H9 (cell line): ENCODE results near the gene DHCR24. TPM values are rescaled to one million over a fixed set of nuclear protein-coding genes. Genes with fewer than 3 reads are reported as not detected.

Source experiments
- DNase-seq: peaks from one replicate; pipeline ENCODE4 v3.0.0-alpha.2; 2017
- H2AFZ ChIP-seq: one replicate; pipeline ENCODE4 v1.6.1; 2013; ENCODE audit warnings: mild to moderate bottlenecking, low read length, control low read depth, moderate library complexity
- H2AK5ac ChIP-seq: 2 replicates; pipeline ENCODE4 v1.6.1; 2013; ENCODE audit warnings: low read length, control low read depth, mixed read lengths; ENCODE audit not compliant: insufficient read length
- H2BK120ac ChIP-seq: one replicate; pipeline ENCODE4 v1.6.1; 2013; ENCODE audit warnings: low read depth, mild to moderate bottlenecking, low read length, control low read depth, inconsistent platforms; ENCODE audit not compliant: poor library complexity, severe bottlenecking
- H2BK12ac ChIP-seq: 2 replicates; pipeline ENCODE4 v1.6.1; 2013; ENCODE audit warnings: low read length, control low read depth, mixed read lengths, low read depth; ENCODE audit not compliant: insufficient read length
- H2BK15ac ChIP-seq: 2 replicates; pipeline ENCODE4 v1.6.1; 2013; ENCODE audit warnings: low read depth, low read length, control low read depth
- H2BK20ac ChIP-seq: one replicate; pipeline ENCODE4 v1.6.1; 2013; ENCODE audit warnings: low read depth, mild to moderate bottlenecking, low read length, control low read depth, inconsistent platforms; ENCODE audit not compliant: poor library complexity, severe bottlenecking
- H2BK5ac ChIP-seq: 2 replicates; pipeline ENCODE4 v1.6.1; 2013; ENCODE audit warnings: low read length, control low read depth, mixed read lengths; ENCODE audit not compliant: insufficient read length
- H3K14ac ChIP-seq: 2 replicates; pipeline ENCODE4 v1.6.1; 2013; ENCODE audit warnings: low read length, control low read depth; ENCODE audit not compliant: insufficient read depth
- H3K18ac ChIP-seq: 2 replicates; pipeline ENCODE4 v1.6.1; 2013; ENCODE audit warnings: low read depth, mild to moderate bottlenecking, mixed read lengths, low read length, control low read depth; ENCODE audit not compliant: insufficient read length
- H3K23ac ChIP-seq: 2 replicates; pipeline ENCODE4 v1.6.1; 2013; ENCODE audit warnings: low read length, control low read depth, mixed read lengths, low read depth; ENCODE audit not compliant: insufficient read length
- H3K23me2 ChIP-seq: 2 replicates; pipeline ENCODE4 v1.6.1; 2013; ENCODE audit warnings: low read depth, mild to moderate bottlenecking, mixed read lengths, low read length, control low read depth; ENCODE audit not compliant: insufficient read length, poor library complexity, severe bottlenecking
- H3K27ac ChIP-seq: 2 replicates; pipeline ENCODE4 v1.5.1; 2013; ENCODE audit warnings: low read length, control low read depth, mixed read lengths, low read depth; ENCODE audit not compliant: insufficient read length
- H3K27me3 ChIP-seq: 2 replicates; pipeline ENCODE4 v1.6.1; 2013; ENCODE audit warnings: low read length, control low read depth, inconsistent platforms; ENCODE audit not compliant: insufficient read depth
- H3K4ac ChIP-seq: 2 replicates; pipeline ENCODE4 v1.6.1; 2013; ENCODE audit warnings: low read depth, mild to moderate bottlenecking, control low read depth, inconsistent platforms, low read length, moderate library complexity
- H3K4me1 ChIP-seq: 2 replicates; pipeline ENCODE4 v1.6.1; 2013; ENCODE audit warnings: low read length, control low read depth, inconsistent platforms; ENCODE audit not compliant: insufficient read depth
- H3K4me2 ChIP-seq: 2 replicates; pipeline ENCODE4 v1.6.1; 2013; ENCODE audit warnings: low read length, control low read depth, mixed read lengths; ENCODE audit not compliant: insufficient read length, insufficient read depth
- H3K56ac ChIP-seq: 2 replicates; pipeline ENCODE4 v1.6.1; 2013; ENCODE audit warnings: low read depth, mild to moderate bottlenecking, mixed read lengths, low read length, control low read depth; ENCODE audit not compliant: insufficient read length
- H3K79me1 ChIP-seq: 2 replicates; pipeline ENCODE4 v1.6.1; 2013; ENCODE audit warnings: low read depth, mild to moderate bottlenecking, moderate library complexity, low read length, control low read depth, inconsistent platforms; ENCODE audit not compliant: insufficient read depth, poor library complexity, severe bottlenecking
- H3K79me2 ChIP-seq: 2 replicates; pipeline ENCODE4 v1.6.1; 2013; ENCODE audit warnings: low read length, control low read depth, inconsistent platforms; ENCODE audit not compliant: insufficient read depth
- H3K9ac ChIP-seq: 2 replicates; pipeline ENCODE4 v1.6.1; 2013; ENCODE audit warnings: low read length, control low read depth, mixed read lengths; ENCODE audit not compliant: insufficient read length; ENCODE audit errors: extremely low read depth
- H3K9me3 ChIP-seq: one replicate; pipeline ENCODE4 v1.6.1; 2013; ENCODE audit warnings: low read depth, low read length, inconsistent platforms; ENCODE audit not compliant: control insufficient read depth
- H3T11ph ChIP-seq: one replicate; pipeline ENCODE4 v1.6.1; 2013; ENCODE audit warnings: mild to moderate bottlenecking, low read length, control low read depth, inconsistent platforms
- H4K20me1 ChIP-seq: one replicate; pipeline ENCODE4 v1.6.1; 2013; ENCODE audit not compliant: control insufficient read depth, insufficient read length, insufficient read depth
- H4K5ac ChIP-seq: 2 replicates; pipeline ENCODE4 v1.6.1; 2013; ENCODE audit warnings: low read depth, mild to moderate bottlenecking, mixed read lengths, low read length, control low read depth; ENCODE audit not compliant: insufficient read length
- H4K8ac ChIP-seq: replicated peaks from 2 replicates; pipeline ENCODE4 v1.6.1; 2013; ENCODE audit warnings: low read length, control low read depth, mixed read lengths, low read depth; ENCODE audit not compliant: insufficient read length
- H4K91ac ChIP-seq: 2 replicates; pipeline ENCODE4 v1.6.1; 2013; ENCODE audit warnings: low read depth, mild to moderate bottlenecking, moderate library complexity, mixed read lengths, low read length, control low read depth; ENCODE audit not compliant: insufficient read length
- H3K27ac Mint-ChIP-seq, 3 experiments: 2 replicates in 2 of 3; 3 replicates in 1 of 3; pipeline ENCODE4 v1.8.0; 2020 to 2021; ENCODE audit warnings: mixed read lengths in 3 of 3, mild to moderate bottlenecking in 1 of 3, moderate library complexity in 1 of 3
- H3K27me3 Mint-ChIP-seq: 2 replicates; pipeline ENCODE4 v1.8.0; 2021; ENCODE audit warnings: low read depth, mild to moderate bottlenecking, moderate library complexity, mixed read lengths
- H3K36me3 Mint-ChIP-seq, 3 experiments: 2 replicates in 2 of 3; 3 replicates in 1 of 3; pipeline ENCODE4 v1.8.0; 2020 to 2021; ENCODE audit warnings: low read depth in 3 of 3, mixed read lengths in 3 of 3; ENCODE audit not compliant: insufficient read depth in 1 of 3
- H3K4me1 Mint-ChIP-seq, 2 experiments: 2 replicates each; pipeline ENCODE4 v1.8.0; 2020; ENCODE audit warnings: mixed read lengths in 2 of 2
- H3K4me3 Mint-ChIP-seq, 2 experiments: 2 replicates in 1 of 2; 3 replicates in 1 of 2; pipeline ENCODE4 v1.8.0; 2020 to 2021; ENCODE audit warnings: mild to moderate bottlenecking in 2 of 2, mixed read lengths in 2 of 2, moderate library complexity in 1 of 2
- H3K9me3 Mint-ChIP-seq, 2 experiments: 2 replicates in 1 of 2; 3 replicates in 1 of 2; pipeline ENCODE4 v1.8.0; 2020; ENCODE audit warnings: mild to moderate bottlenecking in 2 of 2, mixed read lengths in 2 of 2, moderate library complexity in 1 of 2
- WGBS: extraction: QIAGEN DNeasy Blood & Tissue Kit; methylation state at CpG from one replicate; pipeline ENCODE4 v1.1.7; 2013; ENCODE audit warnings: missing lambda C conversion rate, low lambda C conversion rate, mixed read lengths; ENCODE audit not compliant: insufficient read length; ENCODE audit errors: extremely low coverage; 5-methylcytosine and 5-hydroxymethylcytosine counted together
- total RNA-seq: library from RNA; stranded (reverse); gene quantifications from 2 replicates; pipeline ENCODE4 v1.2.1, GENCODE V29; 2021
- TF ChIP-seq, protein P1 (sequence below): fragments of 200-600 bp; sonication (generic); conservative IDR thresholded peaks from 3 replicates; pipeline ENCODE4 v1.8.0; 2021; ENCODE audit warnings: antibody characterized with exemption, mild to moderate bottlenecking

DHCR24 gene
- total RNA-seq, 1 experiment from 2014 or later: 318 TPM

DNA sequence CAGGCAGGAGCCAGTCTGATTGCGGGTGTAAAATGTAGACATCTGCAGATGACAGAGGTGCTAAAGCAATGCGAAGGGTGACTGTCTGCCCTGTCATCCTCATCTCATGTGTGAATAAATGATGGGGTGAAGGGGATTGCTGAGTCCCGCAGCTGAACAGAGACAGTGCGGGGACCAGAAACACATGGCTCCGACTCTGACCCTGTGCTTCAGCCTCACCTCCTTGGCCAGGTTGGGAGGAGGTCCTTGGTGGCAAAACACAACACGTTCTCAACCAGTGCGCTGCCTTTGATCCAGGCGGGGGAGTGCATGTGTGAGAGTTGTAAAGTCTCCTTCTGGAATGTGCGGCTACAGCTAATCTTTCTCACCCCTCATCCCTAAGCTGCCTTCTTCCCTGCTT, 53.9 kb downstream of the DHCR24 start:
- no peak overlapping the region for H2AK5ac ChIP-seq
- H3K23me2 ChIP-seq: no peaks in the 10 kb centered on the region
- no peak overlapping the region for H2BK120ac ChIP-seq
- no peak overlapping the region for H3T11ph ChIP-seq
- H3K4ac ChIP-seq: no peak overlapping the region
- Mint-ChIP-seq H3K4me1 (peaks cover 0 to 8% of the 10 kb centered on the region in 2 experiments; a peak in 2 of 4 replicates), H3K4me3 (no peak overlapping the region), H3K36me3 (peaks cover 0 to 2% (median 1%) of the 10 kb centered on the region in 3 experiments; a peak in 2 of 7 replicates), H3K27me3 (peaks cover 19% of the 10 kb centered on the region), H3K27ac (no peak overlapping the region), H3K9me3 (peaks cover 6% of the 10 kb centered on the region in 2 experiments; a peak in 4 of 5 replicates)
- no peak overlapping the region for H2BK15ac ChIP-seq
- no peaks in the 10 kb centered on the region for H3K79me2 ChIP-seq
- H4K91ac ChIP-seq: no peak overlapping the region
- H3K4me2 ChIP-seq: no peak overlapping the region
- no peak overlapping the region for H3K18ac ChIP-seq
- H4K20me1 ChIP-seq: no peaks in the 10 kb centered on the region
- H3K56ac ChIP-seq: no peak overlapping the region
- no peaks in the 10 kb centered on the region for H3K27me3 ChIP-seq
- H3K9ac ChIP-seq: no peak overlapping the region
- no peak overlapping the region for H2BK12ac ChIP-seq
- no peak overlapping the region for H3K14ac ChIP-seq
- H3K23ac ChIP-seq: no peak overlapping the region
- no peak for DNase-seq
- H4K5ac ChIP-seq: no peak overlapping the region
- no peak overlapping the region for H4K8ac ChIP-seq
- H3K27ac ChIP-seq: no peak overlapping the region
- H2BK5ac ChIP-seq: no peak overlapping the region
- no peaks in the 10 kb centered on the region for H3K4me1 ChIP-seq
- TF ChIP-seq, protein P1, sequence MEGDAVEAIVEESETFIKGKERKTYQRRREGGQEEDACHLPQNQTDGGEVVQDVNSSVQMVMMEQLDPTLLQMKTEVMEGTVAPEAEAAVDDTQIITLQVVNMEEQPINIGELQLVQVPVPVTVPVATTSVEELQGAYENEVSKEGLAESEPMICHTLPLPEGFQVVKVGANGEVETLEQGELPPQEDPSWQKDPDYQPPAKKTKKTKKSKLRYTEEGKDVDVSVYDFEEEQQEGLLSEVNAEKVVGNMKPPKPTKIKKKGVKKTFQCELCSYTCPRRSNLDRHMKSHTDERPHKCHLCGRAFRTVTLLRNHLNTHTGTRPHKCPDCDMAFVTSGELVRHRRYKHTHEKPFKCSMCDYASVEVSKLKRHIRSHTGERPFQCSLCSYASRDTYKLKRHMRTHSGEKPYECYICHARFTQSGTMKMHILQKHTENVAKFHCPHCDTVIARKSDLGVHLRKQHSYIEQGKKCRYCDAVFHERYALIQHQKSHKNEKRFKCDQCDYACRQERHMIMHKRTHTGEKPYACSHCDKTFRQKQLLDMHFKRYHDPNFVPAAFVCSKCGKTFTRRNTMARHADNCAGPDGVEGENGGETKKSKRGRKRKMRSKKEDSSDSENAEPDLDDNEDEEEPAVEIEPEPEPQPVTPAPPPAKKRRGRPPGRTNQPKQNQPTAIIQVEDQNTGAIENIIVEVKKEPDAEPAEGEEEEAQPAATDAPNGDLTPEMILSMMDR: no peak
- H2AFZ ChIP-seq: no peak overlapping the region
- no peaks in the 10 kb centered on the region for H3K9me3 ChIP-seq
- H3K79me1 ChIP-seq: no peaks in the 10 kb centered on the region
- no CpG with 5 or more reads among the region's 9 CpGs for WGBS
- no peak overlapping the region for H2BK20ac ChIP-seq
